Pancreas (tissue), 10 donors: ENCODE results near the gene BTBD17. TPM values are rescaled to one million over a fixed set of nuclear protein-coding genes. Genes with fewer than 3 reads are reported as not detected.
A peak's percentile ranks its signal among the peaks of the same experiment; 100 is the strongest.
"Not testable (repeated sequence)": the region's sequence is repeated elsewhere in the genome, so short reads cannot be mapped to it uniquely, and the experiment has no call there.

Experiments used
- ATAC-seq, 4 donors: fragments of 200-7000 bp; cut with Tn5 transposase; one replicate each; pipeline versions ENCODE4 v1.8.0 to v1.9.1; 2020; ENCODE audit warnings: mild to moderate bottlenecking in 4 of 4, moderate library complexity in 4 of 4
- DNase-seq, 6 donors: peaks; one replicate each; pipeline ENCODE4 v3.0.0-alpha.2; 2020
- FAIRE-seq: peaks from 2 replicates; lab custom pipeline; 2012; peaks lifted over from hg19 to GRCh38; lab: Jason Lieb, UNC
- H3K27ac ChIP-seq, 4 donors: fragments of 200-600 bp; sonication (generic); 1 replicate in 3 of 4; 2 replicates in 1 of 4; pipeline versions ENCODE4 v1.5.0 to v1.8.0; 2020
- H3K27me3 ChIP-seq, 4 donors: fragments of 200-600 bp; one replicate each; pipeline ENCODE4 v1.8.0; 2021
- H3K36me3 ChIP-seq, 3 donors: fragments of 200-600 bp; sonication (generic) in 1 of 3; one replicate each; pipeline versions ENCODE4 v1.5.0 to v1.8.0; 2020 to 2021
- H3K4me1 ChIP-seq, 3 donors: fragments of 200-600 bp; one replicate each; pipeline ENCODE4 v1.8.0; 2021
- H3K4me3 ChIP-seq, 4 donors: fragments of 200-600 bp; sonication (generic) in 2 of 4; one replicate each; pipeline versions ENCODE4 v1.5.0 to v1.8.0; 2020 to 2021
- H3K9me3 ChIP-seq, 4 donors: fragments of 200-600 bp; one replicate each; pipeline ENCODE4 v1.8.0; 2021
- WGBS, 2 donors: extraction: QIAGEN DNeasy Blood & Tissue Kit; methylation state at CpG; one replicate each; pipeline ENCODE4 v1.1.7; 2013; 5-methylcytosine and 5-hydroxymethylcytosine counted together
- intact Hi-C, 3 donors: fragments of 100-400 bp; cut with DNase I; formaldehyde crosslinking; loops; one replicate each; pipeline versions ENCODE4 v1.11.1 to v1.14.2; 2022
- polyA plus RNA-seq, 2 donors: library from polyadenylated mRNA; stranded (reverse); fragments of 200-250 nt; gene quantifications; one replicate each; pipeline ENCODE4 v1.2.3, GENCODE V29; 2013
- total RNA-seq, 6 donors: library from RNA; stranded (reverse); fragmentation: NEBNext Ultra II Directional in 4 of 6; extraction: Animal tissue kit (Norgen Biotek cat#: 25700) in 4 of 6; gene quantifications; one replicate each; pipeline versions ENCODE4 v1.2.1 to v1.2.4, GENCODE V29; 2021 to 2023
- TF ChIP-seq, protein P1 (sequence below), 4 donors: fragments of 200-600 bp; sonication (generic) in 3 of 4; IDR thresholded peaks; one replicate each; pipeline versions ENCODE4 v1.5.0 to v1.8.0; 2021; ENCODE audit warnings: antibody characterized with exemption in 4 of 4
- donor health status: healthy with polysubstance abuse.
- donor health status: DM: no; HTN: no; CAD: no; lungs with moderate emphysema.
- donor health status: DM: no; HTN: no; CAD: no.
- donor health status: control.
- donor health status: control.
- donor health status: Bipolar disorder and iron deficiency.
- donor health status: DM: yes; HTN: yes; CAD: no.
- donor health status: DM: no; HTN: no; CAD: no.
- donor health status: DM: no; HTN: no; CAD: no.
- donor health status: DM: yes; HTN: yes; CAD: no.

Gene BTBD17
- total and polyA plus RNA-seq, 8 donors: 0.08 to 1.7 (median 0.17) TPM

- no peak overlapping the region for H3K4me3 ChIP-seq
- no peak overlapping the region for H3K27ac ChIP-seq
- H3K4me1 ChIP-seq: no peaks in the 10 kb centered on the region
- DNase-seq: peak in 1 of 6 donors; percentile 48
- TF ChIP-seq, protein P1, sequence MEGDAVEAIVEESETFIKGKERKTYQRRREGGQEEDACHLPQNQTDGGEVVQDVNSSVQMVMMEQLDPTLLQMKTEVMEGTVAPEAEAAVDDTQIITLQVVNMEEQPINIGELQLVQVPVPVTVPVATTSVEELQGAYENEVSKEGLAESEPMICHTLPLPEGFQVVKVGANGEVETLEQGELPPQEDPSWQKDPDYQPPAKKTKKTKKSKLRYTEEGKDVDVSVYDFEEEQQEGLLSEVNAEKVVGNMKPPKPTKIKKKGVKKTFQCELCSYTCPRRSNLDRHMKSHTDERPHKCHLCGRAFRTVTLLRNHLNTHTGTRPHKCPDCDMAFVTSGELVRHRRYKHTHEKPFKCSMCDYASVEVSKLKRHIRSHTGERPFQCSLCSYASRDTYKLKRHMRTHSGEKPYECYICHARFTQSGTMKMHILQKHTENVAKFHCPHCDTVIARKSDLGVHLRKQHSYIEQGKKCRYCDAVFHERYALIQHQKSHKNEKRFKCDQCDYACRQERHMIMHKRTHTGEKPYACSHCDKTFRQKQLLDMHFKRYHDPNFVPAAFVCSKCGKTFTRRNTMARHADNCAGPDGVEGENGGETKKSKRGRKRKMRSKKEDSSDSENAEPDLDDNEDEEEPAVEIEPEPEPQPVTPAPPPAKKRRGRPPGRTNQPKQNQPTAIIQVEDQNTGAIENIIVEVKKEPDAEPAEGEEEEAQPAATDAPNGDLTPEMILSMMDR (IDR thresholded peaks at IDR 0.05): no peak
- H3K36me3 ChIP-seq: no peaks in the 10 kb centered on the region
- 45 to 54% methylated on average over 5 of the region's 5 CpGs for WGBS, 2 donors
- H3K9me3 ChIP-seq: no peaks in the 10 kb centered on the region
- H3K27me3 ChIP-seq: no peaks in the 10 kb centered on the region
- ATAC-seq: peak; percentile 35 to 70 (median 42)
- intact Hi-C loops: no loop called here
- FAIRE-seq: no peak
Measured at GRCh38 chr17:74407384-74407783, 45.7 kb upstream of the BTBD17 start.

DNA sequence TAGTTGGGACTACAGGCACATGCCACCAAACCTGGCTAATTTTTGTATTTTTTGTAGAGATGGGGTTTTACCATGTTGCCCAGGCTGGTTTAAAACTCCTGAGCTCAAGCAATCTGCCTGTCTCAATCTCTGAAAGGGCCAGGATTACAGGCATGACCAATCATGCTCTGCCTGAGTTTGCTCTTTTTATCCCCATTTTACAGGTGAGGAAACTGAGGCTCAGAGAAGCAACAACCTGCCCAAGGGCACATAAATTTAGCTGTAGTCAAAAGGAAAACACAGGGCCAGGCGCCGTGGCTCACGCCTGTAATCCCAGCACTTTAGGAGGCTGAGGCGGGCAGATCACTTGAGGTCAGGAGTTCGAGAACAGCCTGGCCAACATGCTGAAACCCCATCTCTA, 43.6 kb upstream of the BTBD17 start:
- intact Hi-C loops, FAIRE-seq, H3K27me3 ChIP-seq, H3K27ac ChIP-seq, H3K36me3 ChIP-seq, H3K4me1 ChIP-seq, ATAC-seq, DNase-seq, H3K9me3 ChIP-seq, H3K4me3 ChIP-seq: not testable (repeated sequence)
- 95 to 96% methylated on average over 5 of the region's 5 CpGs for WGBS, 2 donors

GRCh38 chr17:74404789-74405188, 43.1 kb upstream of the BTBD17 start:
- ATAC-seq: no peak
- no peaks in the 10 kb centered on the region for H3K4me1 ChIP-seq
- no peaks in the 10 kb centered on the region for H3K27me3 ChIP-seq
- FAIRE-seq: no peak
- no peak overlapping the region for H3K27ac ChIP-seq
- H3K36me3 ChIP-seq: no peaks in the 10 kb centered on the region
- no peaks in the 10 kb centered on the region for H3K9me3 ChIP-seq
- no peak for DNase-seq
- no peak overlapping the region for H3K4me3 ChIP-seq
- TF ChIP-seq, protein P1 (IDR thresholded peaks at IDR 0.05): no peak
- 85 to 86% methylated on average over 6 of the region's 6 CpGs for WGBS, 2 donors
- intact Hi-C loops: no loop called here

DNA sequence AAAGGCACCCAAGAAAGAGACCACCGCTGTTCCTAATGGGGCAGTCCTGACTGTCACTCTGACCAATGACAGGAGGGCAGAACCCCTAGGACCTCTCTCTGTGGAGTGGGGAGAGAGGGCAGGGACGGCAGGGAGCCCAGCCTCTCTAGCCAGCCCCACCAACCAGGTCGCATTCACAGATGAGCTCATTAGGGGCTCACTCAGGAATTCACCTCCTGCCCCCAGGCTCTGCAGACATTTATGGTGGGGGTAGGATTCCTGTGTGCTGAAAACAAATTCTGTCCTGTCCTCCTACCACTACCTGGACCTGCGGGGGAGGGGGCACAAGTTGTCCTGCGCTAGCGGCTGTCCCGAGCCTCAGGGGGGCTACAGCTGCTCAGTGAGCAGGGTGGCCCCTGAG, 42.5 kb upstream of the BTBD17 start:
- Histone ChIP-seq H3K4me3 (no peak overlapping the region), H3K9me3 (no peaks in the 10 kb centered on the region), H3K36me3 (no peaks in the 10 kb centered on the region), H3K27ac (no peak overlapping the region), H3K4me1 (no peaks in the 10 kb centered on the region), H3K27me3 (no peaks in the 10 kb centered on the region)
- intact Hi-C loops: no loop called here
- 61 to 81% methylated on average over 7 of the region's 7 CpGs for WGBS, 2 donors
- ATAC-seq (no peak), FAIRE-seq (no peak), DNase-seq (no peak)
- TF ChIP-seq, protein P1 (IDR thresholded peaks at IDR 0.05): no peak

DNA sequence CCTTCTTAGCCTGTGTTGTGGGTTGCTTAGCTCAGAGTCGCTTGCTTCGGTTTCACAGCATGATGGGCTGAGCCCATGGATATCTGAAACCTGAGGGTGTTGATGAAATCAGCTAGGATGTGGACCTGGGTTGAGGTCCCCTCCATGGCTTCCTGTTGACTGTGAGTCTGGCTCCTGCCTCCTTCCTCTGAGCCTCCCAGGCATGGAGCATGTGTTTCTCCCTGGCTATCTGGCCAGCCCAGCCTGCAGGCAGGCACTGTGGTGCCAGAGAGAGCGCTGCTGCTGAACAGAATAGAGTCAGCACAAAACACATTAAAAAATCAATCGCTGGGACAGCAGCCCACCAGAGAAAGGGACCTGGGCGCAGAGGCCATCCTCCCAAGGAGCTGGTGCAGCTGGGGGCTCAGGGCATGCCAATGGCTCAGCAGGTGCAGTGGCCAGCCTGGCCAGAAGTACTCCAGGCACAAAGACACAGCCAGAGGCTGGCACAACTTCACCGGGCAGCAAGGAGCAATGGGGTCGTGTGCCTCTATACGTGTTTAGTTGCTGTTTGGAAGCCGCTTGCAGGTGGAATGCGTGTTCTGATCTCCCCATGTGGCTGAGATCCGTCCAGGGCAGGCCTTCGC, 42.0 kb upstream of the BTBD17 start:
- ATAC-seq: no peak
- TF ChIP-seq, protein P1 (IDR thresholded peaks at IDR 0.05): no peak

More for the DNA sequence above, 42.0 kb upstream of the BTBD17 start:
- no peak for FAIRE-seq
- no peak for DNase-seq
- WGBS, 2 donors: 76 to 86% methylated on average over 12 of the region's 12 CpGs
- Histone ChIP-seq H3K27me3 (no peaks in the 10 kb centered on the region), H3K36me3 (no peaks in the 10 kb centered on the region), H3K27ac (no peak overlapping the region), H3K4me1 (no peaks in the 10 kb centered on the region), H3K4me3 (no peak overlapping the region), H3K9me3 (no peaks in the 10 kb centered on the region)
- intact Hi-C loops: no loop called here
